HEK293 (cell line): ENCODE data around the gene INO80C.

ENCODE experiments used
- GLIS1 ChIP-seq: fragments of 450-650 bp; formaldehyde crosslinking; IDR thresholded peaks from 2 replicates; pipeline ENCODE4 v1.5.1; 2016; ENCODE audit warnings: missing biosample characterization, missing genetic modification characterization
- HOXD13 ChIP-seq: sonication (generic); formaldehyde crosslinking; IDR thresholded peaks from 2 replicates; pipeline ENCODE4 v1.8.0; 2022; ENCODE audit warnings: missing genetic modification reagents, borderline replicate concordance
- SP2 ChIP-seq: fragments of 450-650 bp; formaldehyde crosslinking; IDR thresholded peaks from 2 replicates; pipeline ENCODE4 v1.5.1; 2016; ENCODE audit warnings: missing biosample characterization, missing genetic modification characterization
- SP7 ChIP-seq: fragments of 450-650 bp; formaldehyde crosslinking; IDR thresholded peaks from 2 replicates; pipeline ENCODE4 v1.5.1; 2016; ENCODE audit warnings: missing biosample characterization, missing genetic modification characterization
- TRIM28 ChIP-seq: IDR thresholded peaks from 2 replicates; pipeline ENCODE4 v1.6.1; 2011; ENCODE audit warnings: low read length, control low read depth, borderline replicate concordance
- ZBTB1 ChIP-seq: fragments of 450-650 bp; formaldehyde crosslinking; IDR thresholded peaks from 2 replicates; pipeline ENCODE4 v1.5.1; 2016; ENCODE audit warnings: missing biosample characterization, missing genetic modification characterization
- ZNF146 ChIP-seq: fragments of 450-650 bp; formaldehyde crosslinking; IDR thresholded peaks from 2 replicates; pipeline ENCODE4 v1.5.1; 2016; ENCODE audit warnings: missing biosample characterization, missing genetic modification characterization
- ZNF16 ChIP-seq: fragments of 450-650 bp; formaldehyde crosslinking; IDR thresholded peaks from 2 replicates; pipeline ENCODE4 v1.5.1; 2016; ENCODE audit warnings: low read depth, missing biosample characterization, missing genetic modification characterization
- ZNF174 ChIP-seq: fragments of 450-650 bp; formaldehyde crosslinking; IDR thresholded peaks from 2 replicates; pipeline ENCODE4 v1.5.0; 2017; ENCODE audit warnings: missing biosample characterization, mild to moderate bottlenecking, missing genetic modification characterization
- ZNF184 ChIP-seq: fragments of 450-650 bp; IDR thresholded peaks from 2 replicates; pipeline ENCODE4 v1.5.1; 2018; ENCODE audit warnings: missing biosample characterization, mild to moderate bottlenecking, missing genetic modification characterization
- ZNF239 ChIP-seq: fragments of 450-650 bp; formaldehyde crosslinking; IDR thresholded peaks from 2 replicates; pipeline ENCODE4 v1.5.1; 2016; ENCODE audit warnings: missing biosample characterization, missing genetic modification characterization
- ZNF280D ChIP-seq: fragments of 450-650 bp; formaldehyde crosslinking; IDR thresholded peaks from 2 replicates; pipeline ENCODE4 v1.5.1; 2016; ENCODE audit warnings: missing biosample characterization, missing genetic modification characterization
- ZNF350 ChIP-seq: fragments of 450-650 bp; formaldehyde crosslinking; IDR thresholded peaks from 2 replicates; pipeline ENCODE4 v1.5.0; 2017; ENCODE audit warnings: missing biosample characterization, mild to moderate bottlenecking, missing genetic modification characterization
- ZNF37A ChIP-seq: fragments of 450-650 bp; IDR thresholded peaks from 2 replicates; pipeline ENCODE4 v1.5.1; 2018; ENCODE audit warnings: missing biosample characterization, missing genetic modification characterization
- ZNF488 ChIP-seq: fragments of 450-650 bp; formaldehyde crosslinking; IDR thresholded peaks from 2 replicates; pipeline ENCODE4 v1.5.1; 2016; ENCODE audit warnings: missing biosample characterization, missing genetic modification characterization
- ZNF501 ChIP-seq: fragments of 450-650 bp; formaldehyde crosslinking; IDR thresholded peaks from 2 replicates; pipeline ENCODE4 v1.5.1; 2016; ENCODE audit warnings: missing biosample characterization, missing genetic modification characterization
- ZNF792 ChIP-seq: fragments of 450-650 bp; formaldehyde crosslinking; IDR thresholded peaks from 2 replicates; pipeline ENCODE4 v1.5.1; 2016; ENCODE audit warnings: missing biosample characterization, missing genetic modification characterization
- ZNF843 ChIP-seq: fragments of 450-650 bp; formaldehyde crosslinking; IDR thresholded peaks from 2 replicates; pipeline ENCODE4 v1.5.1; 2016; ENCODE audit warnings: missing biosample characterization, missing genetic modification characterization
- ZSCAN5A ChIP-seq: fragments of 450-650 bp; formaldehyde crosslinking; IDR thresholded peaks from 2 replicates; pipeline ENCODE4 v1.5.1; 2016; ENCODE audit warnings: missing biosample characterization, missing genetic modification characterization
- TF ChIP-seq, protein P1 (sequence below): fragments of 450-650 bp; formaldehyde crosslinking; conservative IDR thresholded peaks from 2 replicates; pipeline ENCODE4 v1.5.1; 2016; ENCODE audit warnings: low read depth, missing biosample characterization, missing genetic modification characterization
- TF ChIP-seq, protein P2 (sequence below): fragments of 450-650 bp; formaldehyde crosslinking; IDR thresholded peaks from 2 replicates; pipeline ENCODE4 v1.5.1; 2017; ENCODE audit warnings: missing biosample characterization, mild to moderate bottlenecking, missing genetic modification characterization, moderate library complexity
- TF ChIP-seq, protein P3 (sequence below): fragments of 450-650 bp; formaldehyde crosslinking; IDR thresholded peaks from 2 replicates; pipeline ENCODE4 v1.5.1; 2016; ENCODE audit warnings: missing biosample characterization, missing genetic modification characterization

The INO80C gene

GRCh38 chr18:35497370-35498197, at the start of gene INO80C (continued):
- TF ChIP-seq ZNF280D (tag by site-specific recombination) (peak; percentile 98), ZNF239 (tag by site-specific recombination) (no peak; the same call in 1 of the 2 replicates), ZNF792 (tag by site-specific recombination) (0 out of 2 replicates have a peak, but pooled peaks have one; percentile 14), SP2 (peak; percentile 64), HOXD13 (CRISPR knock-in tag) (no peak), SP7 (tag by site-specific recombination) (peak; percentile 91), GLIS1 (peak; percentile 58), ZNF184 (peak; percentile 80), ZNF501 (tag by site-specific recombination) (peak; percentile 96), ZNF16 (tag by site-specific recombination) (no peak), ZSCAN5A (tag by site-specific recombination) (peak; percentile 97; the same call in 1 of the 2 replicates), ZBTB1 (no peak), ZNF488 (tag by site-specific recombination) (0 out of 2 replicates have a peak, but pooled peaks have one; percentile 32), ZNF146 (tag by site-specific recombination) (no peak), ZNF37A (tag by site-specific recombination) (0 out of 2 replicates have a peak, but pooled peaks have one; percentile 5), ZNF843 (tag by site-specific recombination) (peak; percentile 72; the same call in 1 of the 2 replicates), ZNF350 (0 out of 2 replicates have a peak, but pooled peaks have one; percentile 44), ZNF174 (tag by site-specific recombination) (0 out of 2 replicates have a peak, but pooled peaks have one; percentile 64), TRIM28 (peak; percentile 96)
- TF ChIP-seq, protein P1, sequence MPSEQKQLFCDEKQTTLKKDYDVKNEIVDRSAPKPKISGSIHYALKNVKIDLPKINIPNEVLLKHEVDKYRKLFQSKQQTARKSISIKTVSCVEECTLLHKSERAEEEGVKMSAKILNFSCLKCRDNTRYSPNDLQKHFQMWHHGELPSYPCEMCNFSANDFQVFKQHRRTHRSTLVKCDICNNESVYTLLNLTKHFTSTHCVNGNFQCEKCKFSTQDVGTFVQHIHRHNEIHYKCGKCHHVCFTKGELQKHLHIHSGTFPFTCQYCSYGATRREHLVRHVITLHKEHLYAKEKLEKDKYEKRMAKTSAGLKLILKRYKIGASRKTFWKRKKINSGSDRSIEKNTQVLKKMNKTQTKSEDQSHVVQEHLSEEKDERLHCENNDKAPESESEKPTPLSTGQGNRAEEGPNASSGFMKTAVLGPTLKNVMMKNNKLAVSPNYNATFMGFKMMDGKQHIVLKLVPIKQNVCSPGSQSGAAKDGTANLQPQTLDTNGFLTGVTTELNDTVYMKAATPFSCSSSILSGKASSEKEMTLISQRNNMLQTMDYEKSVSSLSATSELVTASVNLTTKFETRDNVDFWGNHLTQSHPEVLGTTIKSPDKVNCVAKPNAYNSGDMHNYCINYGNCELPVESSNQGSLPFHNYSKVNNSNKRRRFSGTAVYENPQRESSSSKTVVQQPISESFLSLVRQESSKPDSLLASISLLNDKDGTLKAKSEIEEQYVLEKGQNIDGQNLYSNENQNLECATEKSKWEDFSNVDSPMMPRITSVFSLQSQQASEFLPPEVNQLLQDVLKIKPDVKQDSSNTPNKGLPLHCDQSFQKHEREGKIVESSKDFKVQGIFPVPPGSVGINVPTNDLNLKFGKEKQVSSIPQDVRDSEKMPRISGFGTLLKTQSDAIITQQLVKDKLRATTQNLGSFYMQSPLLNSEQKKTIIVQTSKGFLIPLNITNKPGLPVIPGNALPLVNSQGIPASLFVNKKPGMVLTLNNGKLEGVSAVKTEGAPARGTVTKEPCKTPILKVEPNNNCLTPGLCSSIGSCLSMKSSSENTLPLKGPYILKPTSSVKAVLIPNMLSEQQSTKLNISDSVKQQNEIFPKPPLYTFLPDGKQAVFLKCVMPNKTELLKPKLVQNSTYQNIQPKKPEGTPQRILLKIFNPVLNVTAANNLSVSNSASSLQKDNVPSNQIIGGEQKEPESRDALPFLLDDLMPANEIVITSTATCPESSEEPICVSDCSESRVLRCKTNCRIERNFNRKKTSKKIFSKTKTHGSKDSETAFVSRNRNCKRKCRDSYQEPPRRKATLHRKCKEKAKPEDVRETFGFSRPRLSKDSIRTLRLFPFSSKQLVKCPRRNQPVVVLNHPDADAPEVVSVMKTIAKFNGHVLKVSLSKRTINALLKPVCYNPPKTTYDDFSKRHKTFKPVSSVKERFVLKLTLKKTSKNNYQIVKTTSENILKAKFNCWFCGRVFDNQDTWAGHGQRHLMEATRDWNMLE (tag by site-specific recombination) = peak; percentile 68
- TF ChIP-seq, protein P2, sequence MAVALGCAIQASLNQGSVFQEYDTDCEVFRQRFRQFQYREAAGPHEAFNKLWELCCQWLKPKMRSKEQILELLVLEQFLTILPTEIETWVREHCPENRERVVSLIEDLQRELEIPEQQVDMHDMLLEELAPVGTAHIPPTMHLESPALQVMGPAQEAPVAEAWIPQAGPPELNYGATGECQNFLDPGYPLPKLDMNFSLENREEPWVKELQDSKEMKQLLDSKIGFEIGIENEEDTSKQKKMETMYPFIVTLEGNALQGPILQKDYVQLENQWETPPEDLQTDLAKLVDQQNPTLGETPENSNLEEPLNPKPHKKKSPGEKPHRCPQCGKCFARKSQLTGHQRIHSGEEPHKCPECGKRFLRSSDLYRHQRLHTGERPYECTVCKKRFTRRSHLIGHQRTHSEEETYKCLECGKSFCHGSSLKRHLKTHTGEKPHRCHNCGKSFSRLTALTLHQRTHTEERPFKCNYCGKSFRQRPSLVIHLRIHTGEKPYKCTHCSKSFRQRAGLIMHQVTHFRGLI (tag by site-specific recombination) = 0 out of 2 replicates have a peak, but pooled peaks have one; percentile 50
- TF ChIP-seq, protein P3, sequence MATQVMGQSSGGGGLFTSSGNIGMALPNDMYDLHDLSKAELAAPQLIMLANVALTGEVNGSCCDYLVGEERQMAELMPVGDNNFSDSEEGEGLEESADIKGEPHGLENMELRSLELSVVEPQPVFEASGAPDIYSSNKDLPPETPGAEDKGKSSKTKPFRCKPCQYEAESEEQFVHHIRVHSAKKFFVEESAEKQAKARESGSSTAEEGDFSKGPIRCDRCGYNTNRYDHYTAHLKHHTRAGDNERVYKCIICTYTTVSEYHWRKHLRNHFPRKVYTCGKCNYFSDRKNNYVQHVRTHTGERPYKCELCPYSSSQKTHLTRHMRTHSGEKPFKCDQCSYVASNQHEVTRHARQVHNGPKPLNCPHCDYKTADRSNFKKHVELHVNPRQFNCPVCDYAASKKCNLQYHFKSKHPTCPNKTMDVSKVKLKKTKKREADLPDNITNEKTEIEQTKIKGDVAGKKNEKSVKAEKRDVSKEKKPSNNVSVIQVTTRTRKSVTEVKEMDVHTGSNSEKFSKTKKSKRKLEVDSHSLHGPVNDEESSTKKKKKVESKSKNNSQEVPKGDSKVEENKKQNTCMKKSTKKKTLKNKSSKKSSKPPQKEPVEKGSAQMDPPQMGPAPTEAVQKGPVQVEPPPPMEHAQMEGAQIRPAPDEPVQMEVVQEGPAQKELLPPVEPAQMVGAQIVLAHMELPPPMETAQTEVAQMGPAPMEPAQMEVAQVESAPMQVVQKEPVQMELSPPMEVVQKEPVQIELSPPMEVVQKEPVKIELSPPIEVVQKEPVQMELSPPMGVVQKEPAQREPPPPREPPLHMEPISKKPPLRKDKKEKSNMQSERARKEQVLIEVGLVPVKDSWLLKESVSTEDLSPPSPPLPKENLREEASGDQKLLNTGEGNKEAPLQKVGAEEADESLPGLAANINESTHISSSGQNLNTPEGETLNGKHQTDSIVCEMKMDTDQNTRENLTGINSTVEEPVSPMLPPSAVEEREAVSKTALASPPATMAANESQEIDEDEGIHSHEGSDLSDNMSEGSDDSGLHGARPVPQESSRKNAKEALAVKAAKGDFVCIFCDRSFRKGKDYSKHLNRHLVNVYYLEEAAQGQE (tag by site-specific recombination) = peak; percentile 39; the same call in 1 of the 2 replicates
